AG04449 (cell line): Measurements from ENCODE around the gene HSD3B7.

Experiments
- CTCF ChIA-PET: fragments of 350-600 bp; formaldehyde crosslinking; extraction: SDS; loops from one replicate; lab custom pipeline; 2021; ENCODE audit warnings: antibody characterized with exemption; lab: Yijun Ruan, JAX
- POLR2A ChIA-PET: fragments of 400-600, 350-600 bp; formaldehyde crosslinking; extraction: SDS; loops from one replicate; lab custom pipeline; 2020; ENCODE audit warnings: antibody characterized with exemption, inconsistent platforms; lab: Yijun Ruan, JAX
- DNase-seq: peaks from one replicate; pipeline ENCODE4 v3.0.0-alpha.2; 2010; ENCODE audit warnings: low read depth, low spot score
- H3K4me3 ChIP-seq: 2 replicates; pipeline ENCODE4 v1.5.1; 2011; ENCODE audit warnings: low read depth, mild to moderate bottlenecking, control low read depth, low read length
- CTCF ChIP-seq: IDR thresholded peaks from one replicate; pipeline ENCODE4 v1.5.1; 2011; ENCODE audit warnings: mild to moderate bottlenecking, moderate library complexity, low read length, control low read depth, inconsistent platforms; ENCODE audit not compliant: insufficient read depth; ENCODE audit errors: missing control alignments

The HSD3B7 gene

GRCh38 chr16:31001507-31002249 is 16.7 kb downstream of the HSD3B7 start:
- no peak overlapping the region for H3K4me3 ChIP-seq
- ChIA-PET CTCF (interaction anchor here (2.0 kb wide), 1 partner anchor 17 kb away, joined by 14 read pairs; the partner anchor contains the start of gene HSD3B7), POLR2A (no interaction called here)
- no peak for TF ChIP-seq CTCF
- no peak for DNase-seq

- TF ChIP-seq CTCF, result no peak
- POLR2A ChIA-PET, result no interaction called here
- no peak overlapping the region for H3K4me3 ChIP-seq
- CTCF ChIA-PET, result interaction anchor here (0.7 to 2.0 kb wide), 5 partner anchors 9 to 453 kb away, joined by 3 to 14 read pairs (median 3); partner anchors contain the start of gene HSD3B7
- no peak for DNase-seq
Observed at GRCh38 chr16:31002250-31002700, 17.3 kb downstream of the HSD3B7 start.

DNA sequence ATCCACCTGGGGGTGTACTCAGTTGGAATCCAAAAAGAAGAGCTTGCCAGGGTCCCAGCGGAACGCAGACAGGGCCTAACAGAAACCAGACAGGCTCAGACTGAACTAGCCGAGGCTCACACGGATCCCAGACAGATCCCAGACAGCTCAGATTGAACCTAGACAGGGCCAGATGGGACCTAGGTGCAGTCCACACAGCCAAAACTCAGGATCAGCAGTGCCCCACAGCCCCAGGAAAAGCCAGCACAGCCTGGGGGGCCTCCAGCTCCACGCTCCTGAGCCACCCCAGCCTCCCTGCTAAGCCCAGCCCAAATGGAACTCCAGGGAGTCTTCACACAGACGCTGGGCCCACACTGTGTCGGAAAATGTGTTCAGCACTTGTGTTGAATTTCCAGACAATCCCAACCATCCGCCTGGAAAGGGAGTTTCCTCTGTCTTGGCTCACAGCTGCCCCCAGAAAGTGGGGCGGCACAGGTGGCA is 17.9 kb downstream of the HSD3B7 start:
- ChIA-PET POLR2A (no interaction called here), CTCF (interaction anchor here (0.7 to 2.0 kb wide), 5 partner anchors 10 to 453 kb away, joined by 3 to 14 read pairs (median 3); partner anchors contain the start of gene HSD3B7)
- H3K4me3 ChIP-seq, result no peak overlapping the region
- no peak for DNase-seq
- no peak for TF ChIP-seq CTCF

- POLR2A ChIA-PET, result no interaction called here
- no peak for DNase-seq
- no peak for TF ChIP-seq CTCF
- CTCF ChIA-PET, result interaction anchor here (1.2 to 1.4 kb wide), 2 partner anchors 10 to 19 kb away, joined by 3 to 6 read pairs; partner anchors contain the start of gene HSD3B7
- H3K4me3 ChIP-seq, result no peak overlapping the region
Observed at GRCh38 chr16:31003744-31004143, 18.7 kb downstream of the HSD3B7 start.

DNA sequence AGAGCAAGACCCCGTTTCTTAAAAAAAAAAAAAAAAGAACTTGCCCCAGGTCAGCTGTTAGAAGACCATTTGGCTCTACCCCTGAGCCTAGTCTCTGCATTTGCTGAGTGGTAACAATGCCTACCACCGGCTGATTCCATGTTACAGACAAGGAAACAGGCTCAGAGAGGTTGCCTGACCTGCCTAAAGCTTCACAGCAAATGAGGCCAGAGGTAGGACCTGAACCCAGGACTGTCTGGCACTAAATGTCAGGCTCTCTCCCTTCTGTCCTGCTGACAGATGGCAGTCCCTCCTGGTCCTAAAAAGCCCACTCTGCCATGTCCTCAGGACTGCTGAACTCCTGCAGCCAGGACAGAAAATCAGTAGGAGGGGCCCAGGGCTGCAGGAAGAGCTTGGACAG is 19.7 kb downstream of the HSD3B7 start:
- CTCF ChIA-PET, result interaction anchor here (1.2 to 1.4 kb wide), 2 partner anchors 20 to 51 kb away, joined by 3 to 6 read pairs; partner anchors contain the start of gene HSD3B7
- POLR2A ChIA-PET, result interaction anchor here (0.6 kb wide), 1 partner anchor 17 kb away, joined by 3 read pairs; no protein-coding TSS in a partner anchor
- no peak overlapping the region for H3K4me3 ChIP-seq
- no peak for DNase-seq
- no peak for TF ChIP-seq CTCF

- H3K4me3 ChIP-seq, result no peak overlapping the region
- ChIA-PET POLR2A (no interaction called here), CTCF (interaction anchor here (1.4 kb wide), 1 partner anchor 52 kb away, joined by 3 read pairs; no protein-coding TSS in a partner anchor)
- TF ChIP-seq CTCF, result no peak
- no peak for DNase-seq
Observed at GRCh38 chr16:31005350-31006085, 20.5 kb downstream of the HSD3B7 start.
